MM.1S (cell line): Measurements from ENCODE around the gene LARGE1.

ENCODE experiments used
- DNase-seq: peaks from one replicate; pipeline ENCODE4 v3.0.0-alpha.2; 2015
- H2AFZ ChIP-seq: fragments of 300-600 bp; sonication (generic); 2 replicates; pipeline ENCODE4 v1.6.0; 2016; ENCODE audit warnings: antibody characterized with exemption, low read length
- H3F3A ChIP-seq: fragments of 300-600 bp; sonication (generic); 2 replicates; pipeline ENCODE4 v1.6.1; 2016; ENCODE audit warnings: mild to moderate bottlenecking, antibody characterized with exemption, low read length, moderate library complexity, mixed read lengths; ENCODE audit not compliant: insufficient read depth
- H3K27ac ChIP-seq: fragments of 300-600 bp; sonication (generic); 2 replicates; pipeline ENCODE4 v1.5.1; 2016; ENCODE audit warnings: mild to moderate bottlenecking, low read length
- H3K27me3 ChIP-seq: fragments of 300-600 bp; sonication (generic); replicated peaks from 2 replicates; pipeline ENCODE4 v1.6.0; 2016; ENCODE audit warnings: low read length; ENCODE audit not compliant: insufficient read depth
- H3K36me3 ChIP-seq: fragments of 300-600 bp; sonication (generic); replicated peaks from 2 replicates; pipeline ENCODE4 v1.6.1; 2016; ENCODE audit warnings: mild to moderate bottlenecking, low read length, mixed read lengths; ENCODE audit not compliant: insufficient read depth
- H3K4me1 ChIP-seq: fragments of 300-600 bp; sonication (generic); 2 replicates; pipeline ENCODE4 v1.6.1; 2016; ENCODE audit warnings: low read length, mixed read lengths
- H3K4me2 ChIP-seq: fragments of 300-600 bp; sonication (generic); 2 replicates; pipeline ENCODE4 v1.6.0; 2016; ENCODE audit warnings: low read depth, low read length
- H3K4me3 ChIP-seq: fragments of 300-600 bp; sonication (generic); 2 replicates; pipeline ENCODE4 v1.5.1; 2016; ENCODE audit warnings: low read length, mixed read lengths
- H3K79me2 ChIP-seq: fragments of 300-600 bp; sonication (generic); 2 replicates; pipeline ENCODE4 v1.6.1; 2016; ENCODE audit warnings: mixed run types, low read length, mixed read lengths
- H3K9ac ChIP-seq: fragments of 300-600 bp; sonication (generic); 2 replicates; pipeline ENCODE4 v1.6.1; 2016; ENCODE audit warnings: low read length, mixed read lengths
- H3K9me2 ChIP-seq: fragments of 300-600 bp; sonication (generic); replicated peaks from 2 replicates; pipeline ENCODE4 v1.6.1; 2016; ENCODE audit warnings: mild to moderate bottlenecking, low read length, mixed read lengths; ENCODE audit not compliant: insufficient read depth
- H3K9me3 ChIP-seq: fragments of 300-600 bp; sonication (generic); replicated peaks from 2 replicates; pipeline ENCODE4 v1.6.1; 2016; ENCODE audit warnings: mild to moderate bottlenecking, low read length, mixed read lengths; ENCODE audit not compliant: insufficient read depth
- H4K20me1 ChIP-seq: fragments of 300-600 bp; sonication (generic); 2 replicates; pipeline ENCODE4 v1.6.1; 2016; ENCODE audit warnings: mild to moderate bottlenecking, low read length, moderate library complexity, mixed read lengths; ENCODE audit not compliant: insufficient read depth
- CTCF ChIP-seq: fragments of 300-600 bp; sonication (generic); IDR thresholded peaks from 2 replicates; pipeline ENCODE4 v1.5.1; 2016; ENCODE audit warnings: antibody characterized with exemption, low read length, mixed read lengths
- EZH2 ChIP-seq: fragments of 300-600 bp; sonication (generic); optimal IDR thresholded peaks from 2 replicates; pipeline ENCODE3; 2017; ENCODE audit warnings: low read depth, mild to moderate bottlenecking, antibody characterized with exemption, low read length, mixed read lengths
- EZH2phosphoT487 ChIP-seq: fragments of 300-600 bp; sonication (generic); IDR thresholded peaks from 2 replicates; pipeline ENCODE4 v1.6.1; 2018; ENCODE audit warnings: antibody characterized with exemption, low read length

Gene LARGE1

GRCh38 chr22:33467620-33468095, 452.6 kb downstream of the LARGE1 start:
- peaks cover 8% of the 10 kb centered on the region for H3F3A ChIP-seq
- no peaks in the 10 kb centered on the region for H3K9me3 ChIP-seq
- TF ChIP-seq EZH2phosphoT487 (no peak), CTCF (no peak), EZH2 (no peak)
- peaks cover 9% of the 10 kb centered on the region; the same call in 1 of the 2 replicates for H3K79me2 ChIP-seq
- no peak overlapping the region for H3K4me3 ChIP-seq
- H3K9ac ChIP-seq = no peak overlapping the region
- H3K27me3 ChIP-seq = no peaks in the 10 kb centered on the region
- H3K4me1 ChIP-seq = peaks cover 10% of the 10 kb centered on the region
- DNase-seq = no peak
- H2AFZ ChIP-seq = no peak overlapping the region
- H3K36me3 ChIP-seq = no peaks in the 10 kb centered on the region
- no peaks in the 10 kb centered on the region for H4K20me1 ChIP-seq
- H3K4me2 ChIP-seq = no peak overlapping the region
- H3K9me2 ChIP-seq = no peaks in the 10 kb centered on the region
- H3K27ac ChIP-seq = no peak overlapping the region

GRCh38 chr22:33467080-33467479, 453.2 kb downstream of the LARGE1 start:
- H3K9me3 ChIP-seq = no peaks in the 10 kb centered on the region
- no peak for TF ChIP-seq EZH2phosphoT487
- no peak for TF ChIP-seq EZH2
- TF ChIP-seq CTCF = no peak
- H3F3A ChIP-seq = peaks cover 3% of the 10 kb centered on the region
- no peak for DNase-seq
- no peak overlapping the region for H3K9ac ChIP-seq
- no peaks in the 10 kb centered on the region for H4K20me1 ChIP-seq
- H3K27me3 ChIP-seq = no peaks in the 10 kb centered on the region
- H3K79me2 ChIP-seq = peaks cover 9% of the 10 kb centered on the region; the same call in 1 of the 2 replicates
- H3K9me2 ChIP-seq = no peaks in the 10 kb centered on the region
- H2AFZ ChIP-seq = no peak overlapping the region
- H3K27ac ChIP-seq = no peak overlapping the region
- no peak overlapping the region for H3K4me3 ChIP-seq
- H3K4me1 ChIP-seq = peaks cover 8% of the 10 kb centered on the region
- no peaks in the 10 kb centered on the region for H3K36me3 ChIP-seq
- no peak overlapping the region for H3K4me2 ChIP-seq

DNA sequence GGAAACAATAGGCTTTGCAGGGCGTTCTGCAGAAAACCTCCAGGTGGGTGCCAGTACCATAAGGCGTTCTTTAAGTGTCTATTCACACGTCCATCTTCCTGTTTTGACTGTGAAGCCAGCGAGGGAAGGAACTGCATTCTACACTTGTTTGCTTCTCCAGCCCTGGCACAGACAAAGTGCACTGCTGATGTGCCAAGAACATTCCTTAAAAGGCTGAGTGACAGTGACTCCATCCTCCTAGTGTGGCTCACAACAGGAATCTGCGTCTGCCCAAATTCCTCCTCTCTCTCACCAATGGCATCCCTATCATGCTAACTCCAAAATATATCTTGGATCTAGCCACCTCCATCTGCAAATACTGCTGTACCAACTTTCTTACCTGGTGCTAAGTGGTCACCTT, 454.7 kb downstream of the LARGE1 start:
- TF ChIP-seq EZH2 = no peak
- TF ChIP-seq CTCF = no peak
- TF ChIP-seq EZH2phosphoT487 = no peak
- H3K9me2 ChIP-seq = no peaks in the 10 kb centered on the region
- H3K79me2 ChIP-seq = 0 out of 2 replicates have a peak, but pooled peaks cover 3% of the 10 kb centered on the region
- H2AFZ ChIP-seq = no peak overlapping the region
- H3K36me3 ChIP-seq = no peaks in the 10 kb centered on the region
- no peak for DNase-seq
- H4K20me1 ChIP-seq = no peaks in the 10 kb centered on the region
- H3F3A ChIP-seq = no peaks in the 10 kb centered on the region
- H3K4me2 ChIP-seq = no peak overlapping the region
- no peaks in the 10 kb centered on the region for H3K4me1 ChIP-seq
- H3K9me3 ChIP-seq = no peaks in the 10 kb centered on the region
- no peak overlapping the region for H3K9ac ChIP-seq
- H3K27ac ChIP-seq = no peak overlapping the region
- no peak overlapping the region for H3K4me3 ChIP-seq
- H3K27me3 ChIP-seq = no peaks in the 10 kb centered on the region
